Measurements from ENCODE around the gene ZNF454. TPM values are rescaled to one million over a fixed set of nuclear protein-coding genes. Genes with fewer than 3 reads are reported as not detected.

The ZNF454 gene
- total RNA-seq, 2 donors from 2014 or later = not detected

DNA sequence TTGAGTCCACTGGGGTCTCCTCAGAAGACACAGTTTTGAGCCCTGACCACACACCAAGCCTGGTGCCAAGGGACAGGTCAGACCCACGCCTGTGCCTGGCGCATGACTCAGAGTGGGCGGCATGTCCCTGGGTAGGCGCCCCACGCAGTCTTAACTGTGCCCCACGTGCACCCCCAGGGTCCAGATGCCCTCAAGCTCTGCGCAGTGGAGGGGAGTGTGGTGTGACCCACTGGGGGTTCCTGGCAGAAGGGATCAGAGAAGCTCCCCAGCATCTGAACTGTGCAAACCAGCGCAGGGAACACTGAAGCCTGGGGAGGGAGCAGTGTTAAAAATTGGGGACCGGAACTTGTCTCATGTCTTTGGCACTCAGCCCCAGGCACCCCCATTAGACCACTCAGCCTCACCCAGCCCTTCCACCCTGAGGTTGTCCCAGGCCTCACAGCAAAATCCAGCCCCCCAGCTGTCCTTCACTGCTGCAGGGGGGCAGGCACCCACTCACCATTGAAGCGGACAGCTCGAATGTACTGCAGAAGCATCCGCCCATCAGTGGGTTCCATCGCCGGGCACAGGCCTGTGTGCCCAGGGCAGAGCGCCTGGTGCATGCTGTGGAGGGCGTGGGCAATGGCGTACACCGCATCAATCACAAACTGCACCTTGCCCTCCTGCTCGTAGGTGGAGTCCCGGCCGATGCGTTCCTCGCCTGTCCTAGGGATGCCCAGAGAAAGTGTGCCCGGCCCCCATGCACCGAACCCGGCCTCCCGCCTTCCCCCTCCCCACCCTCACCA lies 47.6 kb downstream of the ZNF454 start:
- H3K4me1 Mint-ChIP-seq = no peaks in the 10 kb centered on the region
- ATAC-seq (replicated peaks) = no peak

DNA sequence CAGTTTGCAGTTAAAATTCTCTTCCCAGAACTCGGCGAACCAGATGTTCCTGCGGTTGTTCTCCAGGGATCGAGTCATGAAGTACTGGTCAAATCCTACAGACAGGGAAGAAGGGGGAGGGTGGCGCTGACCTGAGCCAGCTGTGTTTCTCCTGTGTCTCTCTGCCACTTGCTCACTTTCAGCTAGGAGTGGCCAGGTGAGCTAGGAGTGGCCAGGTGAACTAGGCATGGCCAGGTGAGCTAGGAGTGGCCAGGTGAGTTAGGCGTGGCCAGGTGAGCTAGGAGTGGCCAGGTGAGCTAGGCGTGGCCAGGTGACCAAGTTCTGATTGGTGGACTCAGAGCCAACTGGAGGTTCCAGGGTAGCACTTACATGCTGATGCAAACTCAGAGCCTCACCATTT lies 48.3 kb downstream of the ZNF454 start:
- no peaks in the 10 kb centered on the region for H3K4me1 Mint-ChIP-seq
- no peaks in the 10 kb centered on the region for H3K36me3 Mint-ChIP-seq (ENCODE audit: low read depth)
- H3K4me3 Mint-ChIP-seq = no peak overlapping the region
- no peak for ATAC-seq (replicated peaks)
- H3K27me3 Mint-ChIP-seq = peaks cover 19% of the 10 kb centered on the region
- no peak overlapping the region for H3K27ac Mint-ChIP-seq
- H3K9me3 Mint-ChIP-seq = no peaks in the 10 kb centered on the region

More for the DNA sequence above, 47.6 kb downstream of the ZNF454 start:
- H3K4me3 Mint-ChIP-seq = no peak overlapping the region
- no peaks in the 10 kb centered on the region for H3K9me3 Mint-ChIP-seq
- no peaks in the 10 kb centered on the region for H3K36me3 Mint-ChIP-seq (ENCODE audit: low read depth)
- H3K27ac Mint-ChIP-seq = no peak overlapping the region
- H3K27me3 Mint-ChIP-seq = peaks cover 18% of the 10 kb centered on the region

DNA sequence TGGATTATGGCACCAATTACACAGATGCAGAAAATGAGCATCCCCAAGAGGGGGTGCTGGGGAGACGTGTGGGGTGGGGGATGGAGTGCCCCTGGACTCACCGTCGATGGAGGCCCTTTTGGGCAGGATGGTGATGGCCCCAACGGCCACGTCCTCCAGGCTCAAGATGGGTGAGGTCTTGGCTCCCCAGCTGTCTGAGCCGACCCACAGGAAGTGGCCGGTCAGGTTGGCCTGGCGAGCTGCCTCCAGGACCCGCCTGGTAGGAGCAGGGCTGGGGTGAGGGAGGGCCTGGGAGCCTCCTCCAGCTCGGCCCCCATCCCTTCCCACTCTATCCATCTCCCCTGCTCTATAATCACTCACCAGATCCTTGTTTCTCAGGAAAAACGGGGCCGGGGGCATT lies 49.5 kb downstream of the ZNF454 start:
- H3K4me1 Mint-ChIP-seq = no peaks in the 10 kb centered on the region
- no peaks in the 10 kb centered on the region for H3K36me3 Mint-ChIP-seq (ENCODE audit: low read depth)
- peaks cover 23% of the 10 kb centered on the region for H3K27me3 Mint-ChIP-seq
- H3K27ac Mint-ChIP-seq = no peak overlapping the region
- no peak for ATAC-seq (replicated peaks)
- no peaks in the 10 kb centered on the region for H3K9me3 Mint-ChIP-seq
- no peak overlapping the region for H3K4me3 Mint-ChIP-seq

DNA sequence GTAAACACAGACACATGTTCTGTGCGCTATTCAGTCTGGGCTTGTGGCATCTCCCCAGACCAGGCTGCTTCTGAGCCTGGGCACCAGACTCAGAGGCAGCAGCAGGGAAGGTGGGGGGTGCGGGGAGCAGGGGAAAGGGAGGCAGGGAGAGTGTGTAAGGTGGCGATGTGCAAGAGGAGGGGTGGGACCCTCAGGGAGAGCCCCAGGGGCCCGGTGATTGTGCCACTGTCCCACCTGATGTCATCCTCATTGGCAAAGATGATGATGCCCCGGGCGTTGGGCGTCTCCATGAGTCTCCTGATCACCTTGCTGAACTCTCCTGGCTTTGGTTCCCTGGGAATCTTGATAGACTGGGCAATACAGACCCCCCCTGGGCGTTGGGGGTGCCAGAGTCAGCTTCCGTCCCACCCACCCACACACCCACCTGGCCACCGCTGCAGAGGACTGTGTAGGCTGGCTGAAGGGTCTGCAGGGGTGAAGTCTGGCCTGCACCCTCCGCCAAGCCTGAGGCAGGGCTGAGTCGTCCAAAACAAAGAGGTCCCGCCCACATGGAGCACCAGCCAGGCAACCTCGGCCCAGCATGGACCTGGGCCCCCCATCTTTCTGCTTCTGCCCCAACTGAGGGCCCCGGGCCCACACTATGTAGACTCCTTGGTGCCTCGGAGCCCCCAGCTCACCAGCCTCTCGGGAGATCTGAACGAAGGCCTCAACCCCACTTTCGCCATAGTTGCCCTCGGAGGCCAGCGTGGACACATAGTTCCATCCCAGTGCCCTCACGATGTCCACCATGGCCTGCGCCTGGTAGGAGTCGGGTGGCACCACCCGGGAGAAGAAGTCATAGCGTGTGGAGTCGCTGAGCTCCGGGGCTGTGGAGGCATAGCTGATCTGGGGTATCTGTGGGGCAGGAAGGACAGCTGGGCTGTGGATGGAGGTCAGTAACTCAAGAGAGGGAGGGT lies 50.5 kb downstream of the ZNF454 start:
- ATAC-seq (replicated peaks) = no peak
- no peak overlapping the region for H3K4me3 Mint-ChIP-seq
- H3K9me3 Mint-ChIP-seq = no peaks in the 10 kb centered on the region
- peaks cover 26% of the 10 kb centered on the region for H3K27me3 Mint-ChIP-seq
- no peak overlapping the region for H3K27ac Mint-ChIP-seq
- no peaks in the 10 kb centered on the region for H3K4me1 Mint-ChIP-seq
- no peaks in the 10 kb centered on the region for H3K36me3 Mint-ChIP-seq (ENCODE audit: low read depth)

DNA sequence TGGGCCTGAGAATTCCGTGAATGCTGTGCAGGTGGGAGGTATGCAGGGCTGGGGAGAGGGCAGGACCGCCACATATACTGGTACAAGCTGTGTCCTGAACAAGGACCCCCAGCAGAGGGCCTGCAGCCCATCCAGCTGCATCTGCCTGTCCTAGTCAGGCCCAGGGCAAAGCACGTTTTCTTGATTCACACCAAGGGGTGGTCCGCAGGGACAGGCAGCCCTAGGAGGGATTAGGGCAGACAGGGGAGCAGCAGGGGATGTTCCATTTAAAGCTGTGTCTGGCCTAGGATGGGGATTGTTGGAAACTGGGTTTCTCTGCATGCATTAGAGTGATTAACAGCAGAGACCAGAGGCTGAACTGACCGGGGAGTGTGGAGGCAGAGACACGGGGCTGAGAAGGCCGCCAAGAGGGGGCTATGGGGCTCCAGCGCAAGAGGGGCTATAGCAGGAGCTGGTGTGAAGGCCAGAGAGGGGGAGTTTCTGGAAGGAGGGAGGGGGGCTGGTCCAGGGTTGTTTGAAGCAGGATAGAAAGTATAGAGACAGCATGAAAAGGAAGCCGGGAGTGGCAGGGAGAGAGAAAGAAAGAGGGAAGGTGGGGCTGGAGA lies 51.4 kb downstream of the ZNF454 start:
- Mint-ChIP-seq H3K9me3 (no peaks in the 10 kb centered on the region), H3K36me3 (ENCODE audit: low read depth) (no peaks in the 10 kb centered on the region), H3K4me1 (no peaks in the 10 kb centered on the region), H3K4me3 (no peak overlapping the region), H3K27me3 (peaks cover 30% of the 10 kb centered on the region), H3K27ac (no peak overlapping the region)
- no peak for ATAC-seq (replicated peaks)

DNA sequence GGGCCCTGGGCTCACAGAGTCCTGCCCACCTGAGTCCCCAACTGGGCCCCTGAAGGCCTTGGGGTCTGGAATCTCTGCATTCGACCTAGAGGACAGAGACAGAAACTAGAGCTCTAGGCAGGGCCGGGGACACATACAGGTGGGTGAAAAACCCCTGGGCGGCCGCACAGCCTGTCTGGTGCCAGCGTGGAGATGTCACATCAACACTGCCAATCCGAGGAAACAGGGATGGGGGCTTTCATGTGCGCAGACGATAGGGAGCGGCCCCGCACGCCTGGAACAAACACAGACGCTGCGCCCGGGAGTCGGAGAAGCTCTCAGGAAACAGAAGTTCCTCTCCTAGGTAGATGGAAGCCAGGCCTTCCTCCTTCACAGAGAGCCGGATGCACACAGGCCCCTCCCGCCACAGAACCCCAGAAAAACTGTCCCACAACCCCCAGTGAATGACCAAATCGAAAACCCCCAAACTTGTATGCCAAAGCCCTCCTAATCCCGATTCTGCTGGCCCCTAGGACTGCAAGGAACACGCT lies 52.3 kb downstream of the ZNF454 start:
- Mint-ChIP-seq H3K4me1 (no peaks in the 10 kb centered on the region), H3K9me3 (no peaks in the 10 kb centered on the region), H3K36me3 (ENCODE audit: low read depth) (no peaks in the 10 kb centered on the region), H3K27ac (no peak overlapping the region), H3K27me3 (peaks cover 30% of the 10 kb centered on the region), H3K4me3 (no peak overlapping the region)
- no peak for ATAC-seq (replicated peaks)

DNA sequence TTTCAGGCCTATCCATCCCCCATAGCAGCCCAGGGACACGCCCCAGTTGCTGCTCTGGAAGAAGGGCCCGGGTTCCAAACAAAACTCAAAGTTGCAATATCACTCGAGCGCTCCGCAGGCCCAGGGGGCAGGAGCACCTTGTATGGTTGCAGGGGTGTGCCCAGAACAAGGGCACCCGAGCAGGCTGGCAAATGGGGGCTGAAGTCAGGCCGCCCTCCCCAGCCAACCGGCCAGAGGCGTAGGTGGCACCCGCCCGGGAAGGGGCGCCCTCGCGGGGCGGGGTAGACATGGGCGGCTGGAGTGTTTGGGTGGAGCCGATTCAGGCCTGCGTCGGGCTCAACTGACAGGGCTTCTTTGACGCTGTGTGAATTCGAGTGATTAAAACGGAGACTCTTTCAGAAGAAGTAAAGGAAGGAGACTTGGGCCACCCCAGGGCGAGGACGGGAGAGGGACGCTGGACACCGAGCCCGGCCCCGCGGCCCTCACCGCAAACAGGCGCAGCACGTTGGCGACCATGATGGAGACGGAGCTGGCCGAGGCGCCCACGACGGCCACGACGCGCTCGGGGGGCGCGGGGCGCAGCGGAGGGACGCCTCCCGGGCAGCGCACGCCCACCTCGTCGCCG lies 53.1 kb downstream of the ZNF454 start:
- H3K27me3 Mint-ChIP-seq = peaks cover 30% of the 10 kb centered on the region
- H3K27ac Mint-ChIP-seq = no peak overlapping the region
- no peaks in the 10 kb centered on the region for H3K4me1 Mint-ChIP-seq
- ATAC-seq (replicated peaks) = no peak
- no peak overlapping the region for H3K4me3 Mint-ChIP-seq
- no peaks in the 10 kb centered on the region for H3K36me3 Mint-ChIP-seq (ENCODE audit: low read depth)
- H3K9me3 Mint-ChIP-seq = no peaks in the 10 kb centered on the region

DNA sequence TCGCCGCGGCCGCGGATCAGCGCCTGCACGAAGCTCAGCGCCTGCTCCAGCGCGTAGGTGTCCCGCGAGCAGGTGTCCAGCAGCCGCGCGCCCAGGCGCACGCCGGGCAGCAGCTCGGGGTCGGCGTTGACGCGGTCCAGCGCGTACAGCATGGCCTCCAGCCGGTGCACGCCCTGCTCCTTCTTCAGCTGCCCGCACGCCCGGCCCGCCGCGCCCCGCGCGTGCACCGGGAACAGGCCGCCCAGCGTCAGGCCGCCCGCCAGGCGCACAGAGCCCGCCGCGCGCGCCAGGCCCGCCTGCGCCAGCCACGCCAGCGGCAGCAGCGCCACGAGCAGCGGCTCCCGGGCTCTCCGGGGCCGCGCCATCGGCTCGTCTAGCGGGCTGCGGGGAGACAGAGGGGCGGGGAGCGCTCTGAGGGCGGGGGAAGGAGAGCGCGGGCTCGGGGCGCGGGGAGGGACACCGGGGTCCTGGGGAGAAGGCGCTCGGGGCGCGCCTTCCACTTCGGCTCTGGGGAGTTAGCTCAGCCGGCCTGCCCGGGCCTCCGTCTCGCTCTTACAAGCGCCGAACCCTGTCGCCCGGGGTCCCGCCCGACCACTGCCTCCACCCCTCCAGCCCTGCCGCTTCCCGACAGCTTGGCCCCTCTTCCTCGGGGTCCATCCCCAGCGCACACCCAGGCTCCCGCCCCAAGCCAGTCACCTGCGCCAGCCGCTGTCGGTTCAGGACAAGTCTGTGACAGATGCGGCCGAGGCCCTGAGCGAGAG lies 53.8 kb downstream of the ZNF454 start, which contains the start of gene GRM6:
Gene GRM6, minus strand, starts transcription at position 741 of the 761 bp plus-strand sequence. Its CDS starts 376 bp downstream, at position 365.
- no peaks in the 10 kb centered on the region for H3K36me3 Mint-ChIP-seq (ENCODE audit: low read depth)
- no peak within 1 kb of the TSS for H3K4me3 Mint-ChIP-seq
- no peak within 1 kb of the TSS for H3K27ac Mint-ChIP-seq
- H3K4me1 Mint-ChIP-seq = no peaks in the 10 kb centered on the region
- no peak for ATAC-seq (replicated peaks)
- peaks cover 30% of the 10 kb centered on the region for H3K27me3 Mint-ChIP-seq
- no peaks in the 10 kb centered on the region for H3K9me3 Mint-ChIP-seq

DNA sequence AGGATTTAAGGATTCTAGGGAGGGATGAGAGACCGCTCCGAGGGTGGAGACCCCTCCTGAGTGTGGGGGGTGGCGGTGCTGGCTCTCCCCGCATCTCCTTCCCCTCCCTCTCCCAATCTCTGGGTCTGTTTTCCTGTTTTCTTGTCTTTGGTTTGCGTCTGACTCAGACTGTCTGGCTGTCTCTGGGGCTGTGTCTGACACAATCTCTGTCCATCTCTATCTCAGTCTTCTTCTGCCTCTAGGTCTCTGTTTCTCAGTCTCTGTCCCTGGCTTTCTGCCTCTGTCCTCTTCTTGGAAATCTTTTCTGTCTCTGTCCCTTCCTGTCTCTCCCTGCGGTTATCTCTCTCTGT lies 54.3 kb downstream of the ZNF454 start:
- no peaks in the 10 kb centered on the region for H3K36me3 Mint-ChIP-seq (ENCODE audit: low read depth)
- no peak overlapping the region for H3K27ac Mint-ChIP-seq
- no peak overlapping the region for H3K4me3 Mint-ChIP-seq
- peaks cover 32% of the 10 kb centered on the region for H3K27me3 Mint-ChIP-seq
- no peaks in the 10 kb centered on the region for H3K4me1 Mint-ChIP-seq
- no peak for ATAC-seq (replicated peaks)
- no peaks in the 10 kb centered on the region for H3K9me3 Mint-ChIP-seq

DNA sequence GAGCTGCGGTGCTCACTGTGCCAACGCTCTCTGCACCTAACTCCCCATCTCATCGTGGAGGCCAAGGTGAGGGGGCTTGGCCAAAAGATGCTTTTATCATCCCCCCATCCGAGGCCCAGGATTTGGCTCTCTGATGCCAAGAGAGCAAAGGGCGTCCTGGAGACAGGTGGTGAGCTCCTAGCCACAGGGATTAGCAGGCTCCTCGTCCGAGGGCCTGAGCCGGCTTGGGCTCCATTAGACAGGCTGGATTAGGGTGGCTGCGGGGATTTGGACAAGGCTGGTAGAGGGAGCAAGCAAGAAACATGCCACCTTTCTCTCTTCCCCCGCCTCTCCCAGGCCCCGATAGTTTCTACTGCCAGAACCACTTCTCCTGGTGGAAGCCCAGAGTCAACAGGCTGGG lies 55.2 kb downstream of the ZNF454 start:
- no peaks in the 10 kb centered on the region for H3K9me3 Mint-ChIP-seq
- no peaks in the 10 kb centered on the region for H3K36me3 Mint-ChIP-seq (ENCODE audit: low read depth)
- H3K27me3 Mint-ChIP-seq = peaks cover 36% of the 10 kb centered on the region
- ATAC-seq (replicated peaks) = no peak
- H3K4me3 Mint-ChIP-seq = no peak overlapping the region
- no peaks in the 10 kb centered on the region for H3K4me1 Mint-ChIP-seq
- H3K27ac Mint-ChIP-seq = no peak overlapping the region

DNA sequence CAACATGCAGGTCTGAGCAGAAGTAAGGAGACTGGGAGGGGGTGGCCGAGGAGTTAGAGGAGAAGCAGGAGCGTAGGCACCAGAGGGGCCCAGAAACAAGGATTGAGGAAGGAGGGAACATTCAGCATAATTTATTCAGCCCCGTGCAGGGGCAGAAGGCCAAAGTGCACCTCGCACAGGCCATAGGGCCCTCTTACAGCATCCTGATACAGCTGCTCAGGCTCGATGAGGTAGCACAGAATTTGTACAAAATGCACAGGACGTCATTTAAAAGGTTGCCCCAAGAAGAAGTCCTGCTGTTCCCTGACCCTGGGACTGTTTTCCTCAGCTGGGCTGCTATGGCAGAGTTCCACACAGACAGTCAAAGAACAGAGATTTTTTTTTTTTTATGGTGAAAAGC lies 56.2 kb downstream of the ZNF454 start:
- no peak for ATAC-seq (replicated peaks)
- Mint-ChIP-seq H3K27ac (no peak overlapping the region), H3K4me1 (no peaks in the 10 kb centered on the region), H3K36me3 (ENCODE audit: low read depth) (no peaks in the 10 kb centered on the region), H3K9me3 (peaks cover 5% of the 10 kb centered on the region), H3K4me3 (no peak overlapping the region), H3K27me3 (peaks cover 36% of the 10 kb centered on the region)

DNA sequence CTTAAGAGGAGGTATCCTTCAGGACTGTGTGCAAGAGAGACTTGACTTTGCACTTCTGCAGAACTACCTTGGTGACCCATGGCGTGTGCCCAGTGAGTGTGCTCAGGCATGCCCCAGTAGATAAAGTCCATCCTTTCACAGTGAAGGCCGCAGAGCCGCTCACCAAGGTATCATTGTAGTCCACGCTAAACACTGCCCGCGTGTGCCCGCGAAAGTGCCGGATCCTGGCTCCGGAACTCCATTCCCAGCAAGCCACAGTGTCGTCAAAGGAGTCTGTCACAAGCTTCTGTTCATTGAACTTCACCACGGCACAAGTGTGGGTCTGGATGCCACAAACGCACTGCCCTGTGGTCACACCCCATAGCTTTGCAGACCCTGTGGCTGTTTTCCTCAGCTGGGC lies 57.4 kb downstream of the ZNF454 start:
- H3K27me3 Mint-ChIP-seq = peaks cover 29% of the 10 kb centered on the region
- no peaks in the 10 kb centered on the region for H3K4me1 Mint-ChIP-seq
- no peak overlapping the region for H3K4me3 Mint-ChIP-seq
- no peaks in the 10 kb centered on the region for H3K36me3 Mint-ChIP-seq (ENCODE audit: low read depth)
- peaks cover 6% of the 10 kb centered on the region for H3K9me3 Mint-ChIP-seq
- ATAC-seq (replicated peaks) = no peak
- H3K27ac Mint-ChIP-seq = no peak overlapping the region

DNA sequence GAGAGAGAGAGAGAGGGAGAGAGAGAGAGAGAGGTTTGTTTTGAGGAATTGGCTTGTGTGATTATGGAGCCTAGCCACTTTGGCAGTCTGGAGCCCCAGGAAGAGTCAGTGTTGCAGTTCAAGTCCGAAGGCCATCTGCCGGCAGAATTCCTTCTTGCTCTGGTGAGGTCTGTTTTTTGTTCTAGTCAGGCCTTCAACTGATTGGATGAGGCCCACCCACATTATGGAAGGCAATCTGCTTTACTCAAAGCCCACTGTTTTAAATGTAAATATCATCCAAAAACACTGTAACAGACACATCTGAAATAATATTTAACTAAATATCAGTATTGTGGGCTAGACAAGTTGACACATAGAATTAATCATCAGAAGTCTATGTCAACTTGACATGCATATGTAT lies 65.6 kb downstream of the ZNF454 start:
- H3K27ac Mint-ChIP-seq = no peak overlapping the region
- peaks cover 16% of the 10 kb centered on the region for H3K9me3 Mint-ChIP-seq
- H3K4me1 Mint-ChIP-seq = no peaks in the 10 kb centered on the region
- H3K4me3 Mint-ChIP-seq = no peak overlapping the region
- H3K27me3 Mint-ChIP-seq = peaks cover 18% of the 10 kb centered on the region
- no peak for ATAC-seq (replicated peaks)
- H3K36me3 Mint-ChIP-seq (ENCODE audit: low read depth) = no peaks in the 10 kb centered on the region

Measured in activated T-helper 17 cell treated with anti-CD3 and anti-CD28 coated beads, Interleukin-2, amount 50 U/mL, for 72 hours (primary cell).